Measurements from ENCODE around the gene NRCAM.

GRCh38 chr7:108427766-108428165, 28.5 kb downstream of the NRCAM start:
- TF ChIP-seq, protein P1, sequence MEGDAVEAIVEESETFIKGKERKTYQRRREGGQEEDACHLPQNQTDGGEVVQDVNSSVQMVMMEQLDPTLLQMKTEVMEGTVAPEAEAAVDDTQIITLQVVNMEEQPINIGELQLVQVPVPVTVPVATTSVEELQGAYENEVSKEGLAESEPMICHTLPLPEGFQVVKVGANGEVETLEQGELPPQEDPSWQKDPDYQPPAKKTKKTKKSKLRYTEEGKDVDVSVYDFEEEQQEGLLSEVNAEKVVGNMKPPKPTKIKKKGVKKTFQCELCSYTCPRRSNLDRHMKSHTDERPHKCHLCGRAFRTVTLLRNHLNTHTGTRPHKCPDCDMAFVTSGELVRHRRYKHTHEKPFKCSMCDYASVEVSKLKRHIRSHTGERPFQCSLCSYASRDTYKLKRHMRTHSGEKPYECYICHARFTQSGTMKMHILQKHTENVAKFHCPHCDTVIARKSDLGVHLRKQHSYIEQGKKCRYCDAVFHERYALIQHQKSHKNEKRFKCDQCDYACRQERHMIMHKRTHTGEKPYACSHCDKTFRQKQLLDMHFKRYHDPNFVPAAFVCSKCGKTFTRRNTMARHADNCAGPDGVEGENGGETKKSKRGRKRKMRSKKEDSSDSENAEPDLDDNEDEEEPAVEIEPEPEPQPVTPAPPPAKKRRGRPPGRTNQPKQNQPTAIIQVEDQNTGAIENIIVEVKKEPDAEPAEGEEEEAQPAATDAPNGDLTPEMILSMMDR (IDR thresholded peaks at IDR 0.05), result no peak
- TF ChIP-seq EZH2 (IDR thresholded peaks at IDR 0.05; ENCODE audit: borderline replicate concordance, insufficient read depth, low read depth, low read length, poor library complexity, severe bottlenecking), result no peak

All from B cell (primary cell).